H1 (cell line): ENCODE measurements around the gene PATJ. TPM values are rescaled to one million over a fixed set of nuclear protein-coding genes. Genes with fewer than 3 reads are reported as not detected.

Source experiments
- CTCF ChIA-PET: fragments of 300-600 bp; sonication (Branson Sonifier 250); formaldehyde crosslinking; loops from one replicate; lab custom pipeline; 2021; ENCODE audit not compliant: partially characterized antibody; lab: Charles Lee
- POLR2A ChIA-PET: fragments of 300-600 bp; sonication (Branson Sonifier 250); formaldehyde crosslinking; loops from one replicate; lab custom pipeline; 2021; ENCODE audit warnings: inconsistent platforms; ENCODE audit not compliant: partially characterized antibody; lab: Charles Lee
- DNase-seq, 2 experiments: peaks; one replicate each; pipeline versions ENCODE4 v3.0.0 to v3.0.0-alpha.2; 2010 to 2022; ENCODE audit warnings: low spot score in 2 of 2, low read depth in 1 of 2, mixed read lengths in 1 of 2
- FAIRE-seq: peaks from 2 replicates; lab custom pipeline; 2011; peaks lifted over from hg19 to GRCh38; lab: Jason Lieb, UNC
- H2AFZ ChIP-seq: 2 replicates; pipeline ENCODE4 v1.8.1; 2012; ENCODE audit warnings: low read length, inconsistent platforms
- H2AK5ac ChIP-seq: 2 replicates; pipeline ENCODE4 v1.6.1; 2013; ENCODE audit warnings: low read depth, low read length
- H2BK120ac ChIP-seq: replicated peaks from 2 replicates; pipeline ENCODE3; 2013; ENCODE audit warnings: low read depth, low read length, inconsistent platforms
- H2BK12ac ChIP-seq: 2 replicates; pipeline ENCODE4 v1.6.1; 2013; ENCODE audit warnings: low read depth, low read length
- H2BK15ac ChIP-seq: 2 replicates; pipeline ENCODE4 v1.6.1; 2013; ENCODE audit warnings: low read length
- H2BK20ac ChIP-seq: 2 replicates; pipeline ENCODE4 v1.6.1; 2013; ENCODE audit warnings: low read length
- H2BK5ac ChIP-seq: 2 replicates; pipeline ENCODE4 v1.6.1; 2013; ENCODE audit warnings: low read depth, low read length
- H3K14ac ChIP-seq: 2 replicates; pipeline ENCODE4 v1.6.1; 2013; ENCODE audit warnings: inconsistent platforms; ENCODE audit not compliant: insufficient read length
- H3K18ac ChIP-seq: 2 replicates; pipeline ENCODE4 v1.6.1; 2013; ENCODE audit warnings: low read length; ENCODE audit errors: extremely low read depth
- H3K23ac ChIP-seq: 2 replicates; pipeline ENCODE4 v1.6.1; 2013; ENCODE audit warnings: inconsistent platforms; ENCODE audit not compliant: insufficient read length
- H3K23me2 ChIP-seq: 2 replicates; pipeline ENCODE4 v1.6.1; 2013; ENCODE audit warnings: low read depth, low read length
- H3K27ac ChIP-seq: 2 replicates; pipeline ENCODE4 v1.6.1; 2011; ENCODE audit warnings: low read depth, low read length, inconsistent platforms
- H3K27me3 ChIP-seq, 4 experiments: replicated peaks in 1 of 4; 1 replicate in 1 of 4; 2 replicates in 3 of 4; pipeline versions ENCODE4 v1.6.1 to v1.8.1; 2011 to 2013; ENCODE audit warnings: low read length in 3 of 4, mild to moderate bottlenecking in 3 of 4, inconsistent platforms in 2 of 4, mixed read lengths in 2 of 4, moderate library complexity in 1 of 4; ENCODE audit not compliant: control insufficient read depth in 3 of 4, insufficient read depth in 3 of 4; ENCODE audit errors: extremely low read depth in 1 of 4
- H3K36me3 ChIP-seq, 4 experiments: 2 replicates each; pipeline versions ENCODE4 v1.6.1 to v1.8.1; 2011 to 2013; ENCODE audit warnings: mild to moderate bottlenecking in 4 of 4, low read length in 3 of 4, moderate library complexity in 2 of 4, control low read depth in 1 of 4, inconsistent platforms in 1 of 4; ENCODE audit not compliant: insufficient read depth in 4 of 4, control insufficient read depth in 2 of 4
- H3K4ac ChIP-seq: replicated peaks from 2 replicates; pipeline ENCODE3; 2013; ENCODE audit warnings: low read length, low read depth, mixed read lengths, inconsistent platforms; ENCODE audit not compliant: insufficient read length
- H3K4me1 ChIP-seq, 4 experiments: replicated peaks in 1 of 4; 1 replicate in 1 of 4; 2 replicates in 3 of 4; pipeline versions ENCODE4 v1.6.1 to v1.8.1; 2011 to 2013; ENCODE audit warnings: low read length in 3 of 4, inconsistent platforms in 2 of 4, mixed read lengths in 1 of 4; ENCODE audit not compliant: insufficient read depth in 4 of 4, control insufficient read depth in 3 of 4
- H3K4me2 ChIP-seq, 2 experiments: 2 replicates each; pipeline versions ENCODE4 v1.6.1 to v1.8.1; 2011 to 2013; ENCODE audit warnings: low read depth in 2 of 2, low read length in 2 of 2, control low read depth in 1 of 2, inconsistent platforms in 1 of 2, mild to moderate bottlenecking in 1 of 2; ENCODE audit not compliant: insufficient read depth in 1 of 2
- H3K4me3 ChIP-seq, 4 experiments: fragments of 200-600, 300-600 bp in 1 of 4; sonication (generic), shearing (Covaris generic), sonication (Bioruptor Twin) in 1 of 4; 2 replicates each; pipeline versions ENCODE4 v1.5.1 to v1.8.1; 2011 to 2016; ENCODE audit warnings: low read length in 4 of 4, low read depth in 3 of 4, control low read depth in 2 of 4, inconsistent platforms in 2 of 4, mild to moderate bottlenecking in 2 of 4, mixed read lengths in 1 of 4, moderate library complexity in 1 of 4; ENCODE audit not compliant: insufficient read depth in 2 of 4; ENCODE audit errors: extremely low read depth in 1 of 4
- H3K56ac ChIP-seq: replicated peaks from 2 replicates; pipeline ENCODE3; 2013; ENCODE audit warnings: low read depth, mild to moderate bottlenecking, mixed read lengths, low read length, inconsistent platforms; ENCODE audit not compliant: insufficient read length
- H3K79me1 ChIP-seq: 2 replicates; pipeline ENCODE4 v1.6.1; 2013; ENCODE audit warnings: low read depth, low read length, control low read depth
- H3K79me2 ChIP-seq, 2 experiments: 2 replicates each; pipeline versions ENCODE4 v1.6.1 to v1.8.1; 2012 to 2013; ENCODE audit warnings: low read length in 2 of 2, mild to moderate bottlenecking in 2 of 2, inconsistent platforms in 1 of 2; ENCODE audit not compliant: insufficient read depth in 2 of 2, control insufficient read depth in 1 of 2
- H3K9ac ChIP-seq, 4 experiments: replicated peaks in 1 of 4; 1 replicate in 1 of 4; 2 replicates in 3 of 4; pipeline versions ENCODE4 v1.6.1 to v1.8.1; 2011 to 2013; ENCODE audit warnings: low read depth in 3 of 4, low read length in 3 of 4, control low read depth in 2 of 4, mild to moderate bottlenecking in 2 of 4, moderate library complexity in 2 of 4, inconsistent platforms in 1 of 4; ENCODE audit errors: extremely low read depth in 1 of 4
- H3K9me3 ChIP-seq, 2 experiments: 2 replicates each; pipeline versions ENCODE4 v1.6.1 to v1.8.1; 2012 to 2013; ENCODE audit warnings: mild to moderate bottlenecking in 2 of 2, moderate library complexity in 2 of 2, control low read depth in 1 of 2, inconsistent platforms in 1 of 2, low read depth in 1 of 2, low read length in 1 of 2, mixed read lengths in 1 of 2; ENCODE audit not compliant: insufficient read depth in 2 of 2
- H4K20me1 ChIP-seq, 2 experiments: replicated peaks in 1 of 2; 2 replicates each; pipeline versions ENCODE3 to v1.8.1; 2011 to 2013; ENCODE audit warnings: inconsistent platforms in 2 of 2, low read length in 2 of 2, mild to moderate bottlenecking in 1 of 2; ENCODE audit not compliant: insufficient read depth in 2 of 2, control insufficient read depth in 1 of 2
- H4K5ac ChIP-seq: 2 replicates; pipeline ENCODE4 v1.6.1; 2013; ENCODE audit warnings: low read length, low read depth, mixed read lengths, inconsistent platforms; ENCODE audit not compliant: insufficient read length
- H4K8ac ChIP-seq: 2 replicates; pipeline ENCODE4 v1.8.0; 2013; ENCODE audit warnings: mild to moderate bottlenecking, moderate library complexity, low read length, inconsistent platforms; ENCODE audit not compliant: insufficient read depth; ENCODE audit errors: extremely low read depth
- H4K91ac ChIP-seq: replicated peaks from 2 replicates; pipeline ENCODE3; 2013; ENCODE audit warnings: low read length, mixed read lengths, inconsistent platforms; ENCODE audit not compliant: insufficient read length
- ASH2L ChIP-seq: fragments of 200-600, 300-600 bp; sonication (generic); IDR thresholded peaks from one replicate; pipeline ENCODE4 v1.7.1; 2017; ENCODE audit warnings: low read length
- CHD2 ChIP-seq: IDR thresholded peaks from 2 replicates; pipeline ENCODE4 v1.6.1; 2012; ENCODE audit warnings: low read length, improper control_type of control experiment
- CREB1 ChIP-seq: IDR thresholded peaks from 2 replicates; pipeline ENCODE4 v1.6.1; 2012; ENCODE audit warnings: inconsistent platforms
- MAFK ChIP-seq: IDR thresholded peaks from 2 replicates; pipeline ENCODE4 v1.6.1; 2012; ENCODE audit warnings: low read depth, mild to moderate bottlenecking, improper control_type of control experiment, low read length
- NRF1 ChIP-seq: IDR thresholded peaks from 2 replicates; pipeline ENCODE4 v1.6.1; 2011; ENCODE audit warnings: mild to moderate bottlenecking, low read depth, low read length, improper control_type of control experiment
- POLR2AphosphoS5 ChIP-seq: IDR thresholded peaks from 2 replicates; pipeline ENCODE4 v1.6.1; 2011; ENCODE audit warnings: low read depth, low read length
- SUZ12 ChIP-seq: fragments of 200-600 bp; sonication (generic); IDR thresholded peaks from 2 replicates; pipeline ENCODE4 v1.6.1; 2012; ENCODE audit warnings: mild to moderate bottlenecking, inconsistent platforms, low read length, moderate library complexity, mixed read lengths
- TBP ChIP-seq: IDR thresholded peaks from 2 replicates; pipeline ENCODE4 v1.6.1; 2011; ENCODE audit warnings: low read depth, low read length, improper control_type of control experiment
- WGBS, 2 experiments: shearing (Covaris generic) in 1 of 2; methylation state at CpG; one replicate each; pipeline versions ENCODE4 v1.1.6 to v1.1.7; 2013 to 2015; ENCODE audit warnings: low lambda C conversion rate in 2 of 2, mixed read lengths in 2 of 2, inconsistent platforms in 1 of 2, low coverage in 1 of 2, missing lambda C conversion rate in 1 of 2; ENCODE audit not compliant: insufficient replicate concordance in 2 of 2, insufficient coverage in 1 of 2, insufficient read length in 1 of 2; ENCODE audit errors: extremely low coverage in 1 of 2, missing lambda C conversion rate in 1 of 2; 5-methylcytosine and 5-hydroxymethylcytosine counted together
- polyA plus RNA-seq, 7 experiments: library from polyadenylated mRNA; depleted of rRNA in 3 of 7; stranded (reverse) in 5 of 7; unstranded in 2 of 7; fragments of >200 nt in 5 of 7; fragments of 200-250 nt in 2 of 7; gene quantifications; 1 replicate in 5 of 7; 2 replicates in 1 of 7; 4 replicates in 1 of 7; pipeline versions ENCODE4 v1.2.1 to v1.2.3, GENCODE V29; 2011 to 2013; ENCODE audit warnings: missing spikeins in 2 of 7, mixed read lengths in 2 of 7
- total RNA-seq: library from RNA; stranded (reverse); fragmentation: NEBNext Ultra II Directional; extraction: Animal tissue kit (Norgen Biotek cat#: 25700); gene quantifications from 2 replicates; pipeline ENCODE4 v1.2.1, GENCODE V29; 2021

Gene PATJ
- total and polyA plus RNA-seq, 2 of the 8 experiments (the other 6 are each of a cell fraction or from before 2014, with no cell fraction given), result 8.2 to 55.6 TPM

- Histone ChIP-seq H3K27ac (no peak overlapping the region), H2BK20ac (no peak overlapping the region), H3K56ac (no peak overlapping the region), H3K79me2 (no peaks in the 10 kb centered on the region), H3K27me3 (no peaks in the 10 kb centered on the region), H3K9me3 (peaks cover 7% of the 10 kb centered on the region in 2 experiments; a peak in 2 of 4 replicates), H3K18ac (no peak overlapping the region), H4K20me1 (no peaks in the 10 kb centered on the region), H3K4ac (no peak overlapping the region), H4K91ac (no peak overlapping the region), H3K23ac (no peak overlapping the region), H3K9ac (no peak overlapping the region), H2BK15ac (no peak overlapping the region), H3K4me2 (no peak overlapping the region), H4K8ac (no peak overlapping the region), H3K23me2 (no peaks in the 10 kb centered on the region), H3K4me1 (0 out of 7 replicates have a peak, but pooled peaks cover 0 to 2% (median 0%) of the 10 kb centered on the region in 4 experiments), H2AK5ac (no peak overlapping the region), H2AFZ (no peak overlapping the region), H4K5ac (no peak overlapping the region), H3K79me1 (no peaks in the 10 kb centered on the region), H3K36me3 (peaks cover 0 to 6% (median 0%) of the 10 kb centered on the region in 4 experiments; a peak in 1 of 8 replicates), H3K14ac (no peak overlapping the region), H2BK5ac (no peak overlapping the region), H2BK120ac (no peak overlapping the region), H3K4me3 (no peak overlapping the region), H2BK12ac (no peak overlapping the region)
- ChIA-PET CTCF (interaction anchor here (0.6 to 2.8 kb wide), 13 partner anchors 9 to 246 kb away, joined by 3 to 12 read pairs (median 4); no protein-coding TSS in a partner anchor), POLR2A (no interaction called here)
- TF ChIP-seq SUZ12 (no peak), ASH2L (no peak), POLR2AphosphoS5 (no peak), TBP (no peak), CREB1 (no peak), CHD2 (no peak), NRF1 (no peak), MAFK (no peak)
- 88% methylated on average over 1 of the region's 1 CpG; no CpG with 5 or more reads in 1 of the 2 experiments for WGBS, 2 experiments
- DNase-seq, result no peak
- FAIRE-seq, result no peak
Observed at GRCh38 chr1:62068416-62068843, 326.1 kb downstream of the PATJ start.
